Inflammatory macrophage treated with lipopolysaccharide for 4 hours (primary cell): ENCODE measurements around the gene SQSTM1.
"Not testable (repeated sequence)": the region's sequence is repeated elsewhere in the genome, so short reads cannot be mapped to it uniquely, and the experiment has no call there.

Source experiments
- DNase-seq: peaks from one replicate; pipeline ENCODE4 v3.0.0-alpha.2; 2020

The SQSTM1 gene

GRCh38 chr5:179860301-179860700 lies 39.6 kb downstream of the SQSTM1 start:
- no peak for DNase-seq

- no peak for DNase-seq
Observed at GRCh38 chr5:179862296-179862695, 41.6 kb downstream of the SQSTM1 start.

- DNase-seq: no peak
Observed at GRCh38 chr5:179862891-179863290, 42.2 kb downstream of the SQSTM1 start.

- DNase-seq: no peak
Observed at GRCh38 chr5:179863449-179864085, 42.9 kb downstream of the SQSTM1 start.

GRCh38 chr5:179864686-179865085 lies 44.0 kb downstream of the SQSTM1 start:
- DNase-seq: no peak

- no peak for DNase-seq
Observed at GRCh38 chr5:179865491-179866240, 45.0 kb downstream of the SQSTM1 start.

- DNase-seq: no peak
Observed at GRCh38 chr5:179866241-179867078, 45.8 kb downstream of the SQSTM1 start.

- no peak for DNase-seq
Observed at GRCh38 chr5:179867079-179867465, 46.4 kb downstream of the SQSTM1 start.

- DNase-seq: no peak
Observed at GRCh38 chr5:179867476-179867875, 46.8 kb downstream of the SQSTM1 start.

- DNase-seq: no peak
Observed at GRCh38 chr5:179868541-179868940, 47.8 kb downstream of the SQSTM1 start.

GRCh38 chr5:179869101-179869500 lies 48.4 kb downstream of the SQSTM1 start:
- no peak for DNase-seq

GRCh38 chr5:179869641-179870402 lies 49.1 kb downstream of the SQSTM1 start:
- no peak for DNase-seq

- DNase-seq: no peak
Observed at GRCh38 chr5:179870403-179870903, 49.7 kb downstream of the SQSTM1 start.

- DNase-seq: no peak
Observed at GRCh38 chr5:179870952-179871351, 50.2 kb downstream of the SQSTM1 start.

GRCh38 chr5:179871533-179871932 lies 50.8 kb downstream of the SQSTM1 start:
- DNase-seq: not testable (repeated sequence)

- no peak for DNase-seq
Observed at GRCh38 chr5:179872055-179872827, 51.5 kb downstream of the SQSTM1 start.

- no peak for DNase-seq
Observed at GRCh38 chr5:179872828-179873575, 52.3 kb downstream of the SQSTM1 start.

GRCh38 chr5:179873588-179874110 lies 52.9 kb downstream of the SQSTM1 start:
- DNase-seq: no peak

- no peak for DNase-seq
Observed at GRCh38 chr5:179874136-179874535, 53.4 kb downstream of the SQSTM1 start.

GRCh38 chr5:179874536-179875292 lies 54.0 kb downstream of the SQSTM1 start:
- DNase-seq: no peak
